Spleen (tissue), 11 donors: ENCODE measurements around the gene SLC2A11. TPM values are rescaled to one million over a fixed set of nuclear protein-coding genes. Genes with fewer than 3 reads are reported as not detected.
A peak's percentile ranks its signal among the peaks of the same experiment; 100 is the strongest.
"Not testable (repeated sequence)": the region's sequence is repeated elsewhere in the genome, so short reads cannot be mapped to it uniquely, and the experiment has no call there.

Experiments
- DNase-seq: peaks from one replicate; pipeline ENCODE4 v3.0.0-alpha.2; 2020
- H3K27ac ChIP-seq, 8 donors: fragments of 200-600 bp; sonication (generic) in 7 of 8; 1 replicate in 4 of 8; 2 replicates in 4 of 8; pipeline versions ENCODE4 v1.5.0 to v1.8.0; 2016 to 2021; ENCODE audit warnings: inconsistent platforms in 4 of 8, mild to moderate bottlenecking in 4 of 8, moderate library complexity in 1 of 8
- H3K27me3 ChIP-seq, 7 donors: fragments of 200-600 bp; sonication (generic) in 6 of 7; replicated peaks in 1 of 7; 1 replicate in 4 of 7; 2 replicates in 3 of 7; pipeline versions ENCODE4 v1.5.0 to v1.8.0; 2016 to 2021; ENCODE audit warnings: inconsistent platforms in 3 of 7, mild to moderate bottlenecking in 1 of 7
- H3K36me3 ChIP-seq, 6 donors: fragments of 200-600 bp; sonication (generic) in 5 of 6; 1 replicate in 4 of 6; 2 replicates in 2 of 6; pipeline versions ENCODE4 v1.5.0 to v1.8.0; 2016 to 2021; ENCODE audit warnings: inconsistent platforms in 2 of 6
- H3K4me1 ChIP-seq, 6 donors: fragments of 200-600 bp; sonication (generic) in 5 of 6; 1 replicate in 3 of 6; 2 replicates in 3 of 6; pipeline versions ENCODE4 v1.5.0 to v1.8.0; 2016 to 2021; ENCODE audit warnings: inconsistent platforms in 3 of 6
- H3K4me3 ChIP-seq, 8 donors: fragments of 200-600 bp; sonication (generic) in 7 of 8; 1 replicate in 4 of 8; 2 replicates in 4 of 8; pipeline versions ENCODE4 v1.5.0 to v1.8.0; 2016 to 2021; ENCODE audit warnings: inconsistent platforms in 4 of 8, mild to moderate bottlenecking in 4 of 8, moderate library complexity in 2 of 8
- H3K9me3 ChIP-seq, 8 donors: fragments of 200-600 bp; sonication (generic) in 7 of 8; 1 replicate in 4 of 8; 2 replicates in 4 of 8; pipeline versions ENCODE4 v1.5.0 to v1.8.0; 2016 to 2021; ENCODE audit warnings: inconsistent platforms in 4 of 8
- POLR2A ChIP-seq, 3 donors: fragments of 450-650 bp; IDR thresholded peaks; one replicate each; pipeline ENCODE4 v1.5.1; 2017; ENCODE audit warnings: antibody characterized with exemption in 3 of 3, mild to moderate bottlenecking in 1 of 3
- POLR2AphosphoS5 ChIP-seq, 3 donors: sonication (generic); formaldehyde crosslinking; IDR thresholded peaks; one replicate each; pipeline ENCODE4 v1.5.1; 2017; ENCODE audit warnings: antibody characterized with exemption in 3 of 3
- WGBS, 5 donors: extraction: QIAGEN DNeasy Blood & Tissue Kit in 3 of 5; methylation state at CpG; one replicate each; pipeline versions ENCODE4 v1.1.5 to v1.1.7; 2013 to 2018; 5-methylcytosine and 5-hydroxymethylcytosine counted together
- intact Hi-C: fragments of 100-400 bp; cut with DNase I; formaldehyde crosslinking; loops from one replicate; pipeline ENCODE4 v1.15.0; 2023; ENCODE audit warnings: low total_unique reads
- polyA plus RNA-seq, 3 donors: library from polyadenylated mRNA; stranded (reverse); fragments of 200-250 nt; gene quantifications; one replicate each; pipeline ENCODE4 v1.2.1, GENCODE V29; 2013
- total RNA-seq, 7 donors: library from RNA; depleted of rRNA in 3 of 7; stranded (reverse); fragments of >200 nt in 3 of 7; fragmentation: NEBNext Ultra II Directional in 4 of 7; extraction: Animal tissue kit (Norgen Biotek cat#: 25700) in 4 of 7; gene quantifications; one replicate each; pipeline versions ENCODE4 v1.1.0 to v1.2.1, GENCODE V29; 2016 to 2021
- TF ChIP-seq, protein P1 (sequence below), 11 experiments: fragments of 200-600 bp in 7 of 11; fragments of 450-650 bp in 4 of 11; sonication (generic) in 4 of 11; IDR thresholded peaks in 8 of 11; conservative IDR thresholded peaks in 3 of 11; 1 replicate in 7 of 11; 2 replicates in 4 of 11; pipeline versions ENCODE4 v1.4.0 to v1.8.0; 2016 to 2021; ENCODE audit warnings: antibody characterized with exemption in 11 of 11, inconsistent platforms in 4 of 11, mild to moderate bottlenecking in 1 of 11
- donor health status: healthy with polysubstance abuse.
- donor health status: DM: no; HTN: no; CAD: no; lungs with moderate emphysema.
- donor health status: DM: no; HTN: no; CAD: no.
- donor health status: Bipolar disorder and iron deficiency.
- donor health status: healthy.
- donor health status: DM: no; HTN: no; CAD: no.
- donor health status: DM: yes; HTN: yes; CAD: no.

SLC2A11 gene
- total and polyA plus RNA-seq, 10 donors = 12.0 to 23.5 (median 16.5) TPM

DNA sequence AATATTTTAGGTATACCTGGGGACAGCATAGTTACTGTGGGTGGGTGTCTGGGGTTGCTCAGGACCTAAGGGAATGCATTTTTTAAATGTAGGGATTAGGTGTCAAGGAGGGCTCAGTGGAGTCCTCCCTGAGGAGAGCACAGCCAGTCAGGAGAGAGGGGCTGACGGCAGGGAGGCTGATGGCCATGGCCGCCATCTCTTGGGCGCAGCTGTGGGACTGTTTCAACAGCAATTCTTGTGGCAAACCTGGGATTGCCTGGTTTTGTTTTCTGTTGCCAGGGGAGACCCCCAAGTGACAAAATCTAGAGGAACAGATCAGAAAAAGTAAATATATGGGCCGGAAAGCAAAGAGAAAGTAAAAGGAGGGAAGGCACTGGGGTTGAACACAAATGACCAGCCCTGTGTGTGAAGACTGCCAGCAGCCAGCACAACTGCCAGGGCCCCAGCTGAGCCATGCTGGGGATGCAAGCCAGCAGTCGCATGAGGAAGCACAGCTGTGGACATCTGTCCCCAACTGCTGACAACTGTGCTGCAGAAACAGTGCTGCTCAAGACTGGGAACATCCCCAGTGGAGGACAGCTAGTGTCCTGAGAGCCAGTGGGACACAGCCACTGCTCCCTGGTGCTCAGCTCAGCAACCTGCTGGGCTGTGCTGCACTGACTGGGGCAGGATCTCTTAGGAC, 47.0 kb downstream of the SLC2A11 start:
- Histone ChIP-seq H3K27ac (peak overlapping the region in 6 of 8 donors; percentile 35 to 66 (median 53)), H3K4me1 (peaks cover 0 to 21% (median 3%) of the 10 kb centered on the region in 6 donors), H3K4me3 (no peak overlapping the region), H3K36me3 (peaks cover 0 to 4% (median 0%) of the 10 kb centered on the region in 6 donors), H3K9me3 (no peaks in the 10 kb centered on the region), H3K27me3 (no peaks in the 10 kb centered on the region)
- no peak for DNase-seq
- TF ChIP-seq POLR2A (IDR thresholded peaks at IDR 0.05) (no peak), POLR2AphosphoS5 (IDR thresholded peaks at IDR 0.05) (peak; percentile 81 to 89 (median 88))
- TF ChIP-seq, protein P1, sequence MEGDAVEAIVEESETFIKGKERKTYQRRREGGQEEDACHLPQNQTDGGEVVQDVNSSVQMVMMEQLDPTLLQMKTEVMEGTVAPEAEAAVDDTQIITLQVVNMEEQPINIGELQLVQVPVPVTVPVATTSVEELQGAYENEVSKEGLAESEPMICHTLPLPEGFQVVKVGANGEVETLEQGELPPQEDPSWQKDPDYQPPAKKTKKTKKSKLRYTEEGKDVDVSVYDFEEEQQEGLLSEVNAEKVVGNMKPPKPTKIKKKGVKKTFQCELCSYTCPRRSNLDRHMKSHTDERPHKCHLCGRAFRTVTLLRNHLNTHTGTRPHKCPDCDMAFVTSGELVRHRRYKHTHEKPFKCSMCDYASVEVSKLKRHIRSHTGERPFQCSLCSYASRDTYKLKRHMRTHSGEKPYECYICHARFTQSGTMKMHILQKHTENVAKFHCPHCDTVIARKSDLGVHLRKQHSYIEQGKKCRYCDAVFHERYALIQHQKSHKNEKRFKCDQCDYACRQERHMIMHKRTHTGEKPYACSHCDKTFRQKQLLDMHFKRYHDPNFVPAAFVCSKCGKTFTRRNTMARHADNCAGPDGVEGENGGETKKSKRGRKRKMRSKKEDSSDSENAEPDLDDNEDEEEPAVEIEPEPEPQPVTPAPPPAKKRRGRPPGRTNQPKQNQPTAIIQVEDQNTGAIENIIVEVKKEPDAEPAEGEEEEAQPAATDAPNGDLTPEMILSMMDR (IDR thresholded peaks at IDR 0.05 in 8 of 11, conservative IDR thresholded peaks at IDR 0.05 in 3 of 11) = no peak
- intact Hi-C loops = no loop called here
- 58 to 83% (median 66%) methylated on average over 5 of the region's 5 CpGs for WGBS, 5 donors

DNA sequence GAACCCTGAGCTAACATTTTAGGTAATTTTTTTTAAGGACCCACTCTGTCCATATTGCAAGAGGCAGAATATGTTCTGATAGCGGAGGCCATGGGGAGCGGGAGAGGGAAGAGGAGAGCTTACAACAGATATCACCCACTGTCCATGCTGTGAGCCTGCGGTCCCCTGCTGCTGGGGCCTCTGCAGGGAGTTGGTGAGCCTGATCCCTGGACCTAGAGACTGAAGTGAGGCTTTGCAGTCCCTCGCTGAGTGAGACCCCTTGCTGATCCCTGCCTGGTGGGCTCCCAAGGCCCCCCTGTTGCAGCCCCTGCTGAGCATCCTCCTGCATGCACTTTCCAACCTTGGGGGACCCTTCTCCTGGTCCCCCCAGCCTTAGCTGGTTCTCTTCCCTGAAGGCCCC, 49.0 kb downstream of the SLC2A11 start:
- no peak overlapping the region for H3K4me3 ChIP-seq
- peak overlapping the region in 1 of 8 donors; percentile 31 for H3K27ac ChIP-seq
- no peaks in the 10 kb centered on the region for H3K27me3 ChIP-seq
- WGBS, 5 donors = 89 to 94% (median 93%) methylated on average over 3 to 4 of the region's 4 CpGs
- H3K36me3 ChIP-seq = no peaks in the 10 kb centered on the region
- no peak for DNase-seq
- TF ChIP-seq POLR2AphosphoS5 (IDR thresholded peaks at IDR 0.05) (no peak), POLR2A (IDR thresholded peaks at IDR 0.05) (no peak)
- TF ChIP-seq, protein P1 (IDR thresholded peaks at IDR 0.05 in 8 of 11, conservative IDR thresholded peaks at IDR 0.05 in 3 of 11) = no peak
- intact Hi-C loops = no loop called here
- no peaks in the 10 kb centered on the region for H3K9me3 ChIP-seq
- H3K4me1 ChIP-seq = peaks cover 0 to 23% (median 3%) of the 10 kb centered on the region in 6 donors

DNA sequence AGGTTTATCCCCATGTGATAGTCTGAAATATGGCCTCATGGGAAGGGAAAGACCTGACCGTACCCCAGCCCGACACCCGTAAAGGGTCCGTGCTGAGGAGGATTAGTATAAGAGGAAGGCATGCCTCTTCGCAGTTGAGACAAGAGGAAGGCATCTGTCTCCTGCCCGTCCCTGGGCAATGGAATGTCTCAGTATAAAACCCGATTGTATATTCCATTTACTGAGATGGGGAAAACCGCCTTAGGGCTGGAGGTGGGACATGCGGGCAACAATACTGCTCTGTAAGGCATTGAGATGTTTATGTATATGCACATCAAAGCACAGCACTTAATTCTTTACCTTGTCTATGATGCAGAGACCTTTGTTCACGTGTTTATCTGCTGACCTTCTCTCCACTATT, 49.7 kb downstream of the SLC2A11 start:
- H3K36me3 ChIP-seq, H3K27ac ChIP-seq, H3K9me3 ChIP-seq, H3K27me3 ChIP-seq, DNase-seq, intact Hi-C loops, H3K4me3 ChIP-seq: not testable (repeated sequence)
- WGBS, 5 donors = 53 to 76% (median 60%) methylated on average over 10 of the region's 10 CpGs
- H3K4me1 ChIP-seq = peaks cover 0 to 23% (median 3%) of the 10 kb centered on the region in 6 donors

DNA sequence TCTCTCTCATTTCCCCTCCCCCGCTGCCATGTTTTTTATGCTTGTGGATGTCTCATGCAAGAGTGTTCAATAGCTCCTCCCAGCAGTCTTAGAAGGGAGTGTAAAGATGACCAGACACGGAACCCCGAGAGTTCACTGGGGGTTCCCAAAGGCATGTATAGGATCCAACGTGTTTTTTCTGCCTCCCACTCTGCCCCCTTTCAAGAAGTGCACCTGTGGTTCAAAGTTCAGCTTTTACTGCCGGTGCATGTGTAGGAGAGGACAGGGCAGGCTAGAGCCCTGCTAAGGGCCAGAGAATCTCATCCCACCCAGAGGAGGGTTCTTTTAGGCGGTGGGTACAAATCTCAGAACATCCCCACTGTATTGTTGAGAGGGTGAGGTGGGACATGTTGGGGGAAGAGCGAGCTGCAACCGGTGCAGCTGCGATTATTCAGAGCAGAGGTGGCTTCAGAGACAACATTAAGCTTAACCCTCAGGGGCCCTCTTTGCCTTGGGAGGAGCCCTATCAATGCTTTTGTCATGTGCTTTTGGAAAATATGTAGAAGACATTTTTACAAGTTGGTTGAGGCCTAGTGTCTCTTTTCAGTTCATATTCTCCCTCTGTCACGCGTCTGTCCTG, 51.0 kb downstream of the SLC2A11 start:
- Histone ChIP-seq H3K36me3 (no peaks in the 10 kb centered on the region), H3K4me1 (peaks cover 0 to 31% (median 11%) of the 10 kb centered on the region in 6 donors), H3K27me3 (no peaks in the 10 kb centered on the region), H3K4me3 (no peak overlapping the region), H3K27ac (peak overlapping the region in 4 of 8 donors; percentile 29 to 56 (median 47)), H3K9me3 (no peaks in the 10 kb centered on the region)
- DNase-seq = no peak
- 77 to 92% (median 86%) methylated on average over 11 of the region's 11 CpGs for WGBS, 5 donors
- TF ChIP-seq POLR2A (IDR thresholded peaks at IDR 0.05) = no peak
- TF ChIP-seq, protein P1 (IDR thresholded peaks at IDR 0.05 in 8 of 11, conservative IDR thresholded peaks at IDR 0.05 in 3 of 11) = no peak
- no peak for TF ChIP-seq POLR2AphosphoS5 (IDR thresholded peaks at IDR 0.05)
- intact Hi-C loops = no loop called here
